CD4-positive, alpha-beta T cell treated with Interleukin-15 for 1 hour (primary cell): Measurements from ENCODE around the gene WNT5B.

Experiments used
- DNase-seq: peaks from one replicate; pipeline ENCODE4 v3.0.0-alpha.2; 2020

The WNT5B gene

DNA sequence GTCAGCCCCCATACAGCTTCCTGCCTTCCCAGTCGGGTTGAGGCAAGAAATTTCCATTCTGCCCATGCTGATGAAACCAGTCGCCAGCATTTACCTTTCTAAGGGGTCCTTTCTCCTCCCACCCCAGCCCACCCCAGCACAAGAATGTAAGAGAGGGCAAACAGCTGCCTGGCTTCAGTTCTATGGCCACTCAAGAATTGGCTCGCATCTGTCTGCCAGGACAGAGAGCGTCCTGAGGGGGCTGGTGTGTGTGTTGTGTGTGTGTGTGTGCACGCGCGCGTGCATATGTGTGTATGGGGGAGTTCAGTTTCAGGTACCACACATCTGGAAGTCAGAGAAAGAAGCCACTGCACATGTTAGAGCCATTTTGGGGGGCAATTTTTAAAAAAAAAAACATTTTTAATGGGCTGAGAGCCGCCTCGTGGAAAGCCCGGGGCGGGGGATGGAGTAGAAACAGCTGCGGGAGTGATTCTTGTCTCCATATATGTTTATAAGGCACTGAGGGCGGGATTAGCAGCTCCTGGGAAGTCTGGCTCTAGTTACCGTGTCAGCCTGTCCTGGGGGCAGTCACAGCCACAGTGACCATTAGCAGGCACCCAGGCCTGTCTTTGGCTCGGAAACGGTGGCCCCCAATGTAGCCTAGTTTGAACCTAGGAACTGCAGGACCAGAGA is at the start of gene WNT5B:
WNT5B (plus strand) TSS at position 566 of the 672 bp plus-strand sequence. CDS start 2,124 bp downstream, outside the sequence.
- no peak for DNase-seq

DNA sequence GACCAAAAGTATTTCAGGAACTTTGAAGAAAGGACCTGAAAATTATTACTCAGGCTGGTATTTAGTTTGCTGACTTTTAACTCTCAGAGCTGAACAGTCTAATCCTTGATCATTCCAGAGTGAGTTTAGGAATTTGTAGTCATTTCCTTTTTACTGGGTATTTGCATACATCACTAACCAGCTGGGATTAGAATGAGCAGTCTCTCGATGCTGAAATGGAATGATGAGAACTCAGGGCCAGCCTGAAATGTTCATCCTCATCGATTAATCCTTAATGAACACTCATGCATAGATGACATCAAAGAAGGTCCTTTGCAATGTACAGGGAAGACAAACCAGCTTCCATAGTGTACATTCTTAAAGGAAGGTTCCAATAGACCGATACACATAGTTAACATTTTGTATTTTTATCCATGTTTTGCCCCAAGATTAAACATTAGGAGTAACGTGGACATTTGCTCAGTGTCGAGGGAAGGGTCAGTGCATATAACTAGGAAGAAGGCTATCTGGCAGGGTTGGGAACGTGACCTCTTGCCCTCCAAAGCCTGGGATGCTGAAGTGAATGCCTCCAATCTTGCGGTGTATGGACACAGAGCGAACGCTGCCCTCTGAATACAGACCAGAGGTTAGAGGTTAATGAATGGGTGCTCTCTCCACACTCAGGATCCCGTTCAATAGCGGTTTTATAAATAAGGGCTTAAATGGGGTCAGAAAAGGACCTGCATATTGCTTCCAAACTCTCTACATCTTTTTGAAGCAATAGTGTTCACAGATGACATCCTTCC is 49.2 kb upstream of the WNT5B start:
- DNase-seq: no peak

DNA sequence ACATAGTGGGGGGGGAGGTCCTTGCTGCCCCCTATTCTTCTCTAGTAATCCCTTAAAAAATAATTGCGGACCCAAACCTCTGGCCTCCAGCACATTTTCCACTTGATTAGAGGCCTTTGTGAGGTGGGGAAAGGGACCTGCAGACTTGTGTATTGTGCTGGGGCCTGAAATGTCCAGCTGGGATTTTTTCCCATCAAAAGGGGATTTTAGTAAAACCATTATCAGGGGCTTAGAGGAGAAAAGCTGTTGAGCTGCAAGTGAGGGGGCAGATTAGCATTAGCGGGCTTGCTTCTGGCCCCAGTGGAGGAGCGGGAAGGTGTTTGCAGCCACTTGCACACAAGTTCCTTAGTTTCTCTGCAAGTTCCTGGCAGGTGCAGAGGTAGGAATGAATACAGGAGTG is 48.5 kb upstream of the WNT5B start:
- no peak for DNase-seq

DNA sequence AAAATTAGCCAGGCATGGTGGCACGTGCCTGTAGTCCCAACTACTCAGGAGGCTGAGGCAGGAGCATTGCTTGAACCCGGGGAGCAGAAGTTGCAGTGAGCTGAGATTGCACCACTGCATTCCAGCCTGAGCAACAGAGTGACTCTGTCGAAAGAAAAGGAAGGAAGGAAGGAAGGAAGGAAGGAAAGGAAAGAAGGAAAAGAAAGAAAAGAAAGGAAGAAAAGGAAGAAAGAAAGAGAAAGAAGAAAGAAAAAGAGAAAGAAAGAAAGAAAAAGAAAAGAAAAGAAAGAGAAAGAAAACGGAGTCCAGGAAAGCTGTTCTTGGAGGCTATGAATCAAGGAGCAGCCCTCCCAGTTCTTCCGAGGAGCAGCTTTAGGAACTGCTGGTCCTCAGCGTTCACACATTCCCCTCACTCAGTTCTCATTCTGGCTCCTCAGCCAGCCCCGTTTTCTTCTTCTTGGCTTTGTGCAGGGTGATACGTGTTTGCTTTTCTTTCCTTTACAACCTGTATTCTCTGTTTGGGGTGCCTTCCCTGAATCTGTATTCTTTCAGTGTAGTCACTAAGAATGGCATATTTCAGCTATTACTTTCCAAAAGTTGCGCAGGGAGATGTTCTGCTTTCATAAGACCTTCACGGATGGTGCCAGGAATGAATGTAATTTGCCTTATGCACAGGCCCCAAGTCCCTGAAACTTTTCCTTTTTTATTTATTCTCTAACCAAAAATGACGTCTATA is 46.9 kb upstream of the WNT5B start:
- no peak for DNase-seq

DNA sequence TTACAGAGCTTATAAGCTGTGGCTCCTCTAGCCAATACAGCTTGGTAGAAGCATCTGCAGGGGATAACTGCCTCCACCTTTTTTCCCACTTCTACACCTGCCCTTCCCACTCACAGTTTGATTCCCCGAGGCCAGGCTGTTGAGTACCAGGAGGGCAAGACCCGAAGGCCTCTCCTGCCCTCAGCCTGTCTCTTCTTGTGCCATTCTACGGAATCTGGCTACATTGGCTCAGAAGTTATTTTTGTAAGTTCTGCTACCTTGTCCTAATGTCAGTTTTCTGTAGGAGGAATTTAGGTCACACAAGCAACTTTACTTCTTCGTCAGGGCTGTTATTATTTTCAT is 46.4 kb upstream of the WNT5B start:
- no peak for DNase-seq

DNA sequence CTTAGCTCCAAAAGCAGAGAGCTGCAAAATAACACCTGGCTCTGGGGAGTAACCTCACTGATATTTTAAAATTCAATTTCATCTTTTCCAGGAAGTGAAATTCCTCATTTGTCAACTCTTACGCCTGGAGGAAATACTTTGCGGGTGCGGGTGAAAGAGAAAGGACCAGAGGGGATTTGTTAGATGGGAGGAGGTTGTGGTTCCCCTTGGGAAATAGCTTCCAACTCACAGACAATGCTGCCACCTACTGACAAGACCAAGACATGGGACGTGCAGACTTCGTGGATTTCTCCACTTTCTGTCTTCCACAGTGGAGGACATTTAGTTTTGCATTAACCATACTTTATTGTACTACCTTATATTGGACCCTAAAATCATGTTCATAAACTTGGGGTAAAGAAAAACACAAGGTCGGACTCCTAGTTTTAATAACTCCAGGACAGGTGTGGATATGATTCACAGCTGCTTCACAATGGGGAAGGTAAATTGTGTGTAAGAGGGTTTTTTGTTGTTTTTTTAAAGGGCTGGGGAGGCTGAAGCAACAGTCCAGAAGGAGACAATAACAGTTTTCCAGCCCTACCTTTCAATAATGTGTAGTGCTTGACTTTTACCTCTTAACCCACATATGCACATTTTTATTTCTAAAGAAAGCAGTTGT is 45.5 kb upstream of the WNT5B start:
- peak; percentile 68 for DNase-seq

DNA sequence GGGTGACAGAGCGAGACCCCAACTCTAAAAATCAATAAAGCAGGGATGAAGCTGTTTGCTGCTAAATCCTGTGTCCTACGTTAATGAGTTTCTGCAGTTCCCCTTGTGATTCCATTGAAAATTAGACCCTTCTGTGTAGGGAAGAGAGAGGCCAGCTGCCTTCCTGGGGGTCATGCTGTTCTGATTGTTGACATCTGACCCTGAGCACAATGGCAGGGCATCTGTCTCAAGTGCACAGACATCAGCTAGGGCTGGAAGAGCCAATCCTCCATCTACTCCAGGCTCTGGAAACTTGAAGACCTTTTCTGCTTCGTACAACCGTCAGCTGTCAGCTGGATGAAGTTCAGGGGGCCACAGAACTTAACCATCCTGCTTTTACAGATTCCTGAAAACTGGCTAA is 44.7 kb upstream of the WNT5B start:
- no peak for DNase-seq

DNA sequence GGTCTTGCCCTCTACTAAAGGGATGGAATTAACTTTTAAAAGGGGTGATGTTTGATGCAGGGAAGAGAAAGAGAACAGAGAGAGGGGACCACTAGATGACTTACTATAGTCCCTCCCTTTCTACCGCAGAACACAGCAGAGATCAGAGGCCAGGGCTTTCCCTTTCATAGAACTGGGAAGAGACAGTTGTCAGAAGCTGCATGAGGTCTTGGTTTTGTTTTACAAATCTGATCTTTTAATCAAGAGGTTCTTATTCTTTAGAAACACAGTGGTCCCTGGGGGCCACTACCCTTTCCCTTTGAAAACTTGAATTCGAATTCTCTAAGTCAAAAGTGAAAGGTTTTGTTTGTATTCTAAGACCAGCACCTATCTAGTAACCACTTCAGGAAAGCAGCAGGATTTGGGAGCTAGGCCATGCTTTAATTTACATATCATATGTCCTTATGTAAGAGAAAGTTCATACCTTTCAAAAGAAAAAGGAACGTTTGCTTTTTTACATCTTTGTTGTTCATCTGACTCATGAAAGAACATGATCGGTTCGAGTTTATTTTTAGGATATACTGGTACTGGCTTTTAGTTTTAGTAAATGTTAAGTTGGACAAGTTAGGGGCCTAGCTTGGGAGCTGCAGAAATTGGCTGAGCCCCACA is 41.0 kb upstream of the WNT5B start:
- DNase-seq: no peak

DNA sequence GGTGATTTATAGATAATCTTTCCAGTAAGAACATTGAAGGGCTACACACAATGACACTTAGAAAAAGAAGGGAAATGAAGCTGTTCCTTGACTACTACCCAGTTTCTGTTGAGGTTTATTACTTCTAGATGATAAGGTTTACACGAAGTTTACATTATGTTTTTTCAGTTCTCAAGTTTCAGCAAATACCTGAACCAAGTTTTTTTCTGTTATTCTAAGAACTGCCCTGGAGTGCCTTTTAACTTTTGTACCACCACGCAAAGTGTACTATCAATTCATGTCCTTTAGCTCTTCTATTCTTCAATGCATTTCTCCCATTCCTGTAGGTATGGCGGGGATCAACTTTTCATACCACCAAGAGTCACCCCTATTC is 40.5 kb upstream of the WNT5B start:
- DNase-seq: no peak

DNA sequence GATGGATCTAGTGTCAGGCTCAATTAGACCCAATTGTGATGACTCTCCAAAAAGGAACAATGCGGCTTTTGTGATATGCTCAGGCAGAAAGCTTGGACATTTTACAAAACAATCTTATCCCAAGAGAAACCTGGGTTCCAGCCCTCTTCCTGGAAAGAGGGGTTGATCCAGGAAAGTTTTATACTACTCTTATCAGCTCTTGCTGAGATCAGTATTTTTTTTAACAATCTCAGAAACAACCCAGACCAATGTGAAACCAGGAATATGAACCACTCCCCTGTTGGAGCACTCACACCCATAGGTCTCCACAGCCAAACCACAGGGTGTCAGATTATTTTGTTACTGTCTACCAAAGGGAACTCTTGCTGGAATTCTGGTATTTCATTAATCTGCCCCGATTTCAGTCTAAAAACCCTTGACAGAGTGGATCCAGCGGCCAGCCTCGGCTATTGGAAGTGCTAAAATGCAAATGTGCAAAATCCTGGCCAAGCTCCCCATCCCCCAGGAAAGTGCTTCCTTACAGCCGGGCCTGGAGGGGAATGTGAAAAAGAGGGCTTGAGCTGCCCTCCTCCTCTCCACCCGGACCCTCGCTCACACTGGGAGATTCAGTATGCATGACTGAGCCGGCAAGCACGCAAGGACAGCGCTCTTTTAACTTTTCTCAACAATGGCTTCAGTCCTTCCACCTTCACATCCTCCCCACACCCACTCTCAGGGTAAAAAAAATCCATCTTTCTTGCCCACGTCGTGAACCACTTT is 38.6 kb upstream of the WNT5B start:
- DNase-seq: no peak

DNA sequence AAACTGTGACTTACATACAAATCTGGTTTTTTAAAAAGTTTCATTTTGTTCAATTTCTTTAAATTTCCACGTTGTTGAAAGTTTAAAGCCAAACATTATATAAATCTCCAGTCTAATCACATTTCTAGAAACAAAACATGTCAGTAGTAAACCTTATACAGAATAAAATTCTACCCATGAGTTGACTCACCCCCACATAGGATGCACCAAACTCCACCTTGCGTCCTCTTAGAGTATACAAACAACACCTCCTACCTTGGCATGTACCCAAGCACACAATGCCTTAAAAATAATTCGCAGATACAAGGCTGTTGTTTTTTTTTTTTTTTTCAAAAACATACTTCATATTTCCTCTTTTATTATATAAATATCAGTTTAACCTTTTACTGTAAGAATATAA is 38.0 kb upstream of the WNT5B start:
- peak; percentile 27 for DNase-seq

DNA sequence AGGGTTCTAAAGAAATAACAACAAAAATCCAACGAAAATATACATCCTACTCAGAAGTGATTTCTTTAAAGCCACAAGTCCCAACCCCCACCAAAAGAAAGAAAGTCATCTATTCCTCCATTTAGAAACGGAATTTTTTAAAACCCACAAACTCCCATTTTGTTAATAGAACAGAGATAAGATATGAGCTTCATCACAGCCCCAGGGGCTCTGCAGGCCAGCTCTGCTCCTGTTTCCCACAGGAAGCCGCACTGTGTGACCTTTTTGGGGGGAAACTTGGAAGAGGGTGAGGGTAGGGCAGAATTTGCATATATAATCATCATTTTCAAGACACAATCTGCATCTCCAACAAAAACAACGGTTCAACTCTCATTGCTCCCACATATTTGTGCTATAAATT is 37.5 kb upstream of the WNT5B start:
- DNase-seq: no peak

DNA sequence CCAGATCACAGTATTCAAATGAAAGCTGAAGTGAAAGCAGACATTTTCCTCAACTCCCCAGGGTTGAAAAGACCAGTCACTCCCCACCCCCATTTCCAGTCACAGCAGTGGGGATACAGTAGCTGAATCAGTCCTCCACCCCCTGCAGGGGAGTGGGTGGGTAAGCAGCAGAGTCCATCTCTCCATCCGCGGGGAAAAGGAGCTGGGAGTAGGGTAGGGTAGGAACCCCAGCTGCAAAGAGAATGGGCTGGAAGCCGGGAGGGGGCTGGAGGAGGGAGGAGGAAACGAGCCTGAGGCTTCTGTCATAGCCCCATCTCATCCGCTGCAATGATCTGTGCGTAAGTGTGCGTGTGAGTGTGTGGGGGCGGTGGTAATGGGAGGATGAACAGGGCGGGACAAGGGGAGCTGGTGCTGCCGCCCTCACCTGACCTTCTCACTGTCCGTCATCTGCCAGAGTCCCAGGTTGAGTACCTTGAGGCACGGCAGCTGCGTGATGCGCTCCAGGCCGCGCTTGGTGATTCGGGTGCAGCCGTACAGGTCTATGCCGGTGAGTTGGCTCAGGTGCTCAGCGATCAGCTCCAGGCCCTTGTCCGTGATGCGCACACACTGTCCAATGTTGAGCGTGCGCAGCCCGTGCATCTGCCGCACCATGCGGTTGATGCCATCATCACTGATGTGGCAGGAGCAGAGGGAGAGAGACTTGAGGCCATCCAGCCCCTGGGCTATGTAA is 36.4 kb upstream of the WNT5B start:
- peak; percentile 40 for DNase-seq

DNA sequence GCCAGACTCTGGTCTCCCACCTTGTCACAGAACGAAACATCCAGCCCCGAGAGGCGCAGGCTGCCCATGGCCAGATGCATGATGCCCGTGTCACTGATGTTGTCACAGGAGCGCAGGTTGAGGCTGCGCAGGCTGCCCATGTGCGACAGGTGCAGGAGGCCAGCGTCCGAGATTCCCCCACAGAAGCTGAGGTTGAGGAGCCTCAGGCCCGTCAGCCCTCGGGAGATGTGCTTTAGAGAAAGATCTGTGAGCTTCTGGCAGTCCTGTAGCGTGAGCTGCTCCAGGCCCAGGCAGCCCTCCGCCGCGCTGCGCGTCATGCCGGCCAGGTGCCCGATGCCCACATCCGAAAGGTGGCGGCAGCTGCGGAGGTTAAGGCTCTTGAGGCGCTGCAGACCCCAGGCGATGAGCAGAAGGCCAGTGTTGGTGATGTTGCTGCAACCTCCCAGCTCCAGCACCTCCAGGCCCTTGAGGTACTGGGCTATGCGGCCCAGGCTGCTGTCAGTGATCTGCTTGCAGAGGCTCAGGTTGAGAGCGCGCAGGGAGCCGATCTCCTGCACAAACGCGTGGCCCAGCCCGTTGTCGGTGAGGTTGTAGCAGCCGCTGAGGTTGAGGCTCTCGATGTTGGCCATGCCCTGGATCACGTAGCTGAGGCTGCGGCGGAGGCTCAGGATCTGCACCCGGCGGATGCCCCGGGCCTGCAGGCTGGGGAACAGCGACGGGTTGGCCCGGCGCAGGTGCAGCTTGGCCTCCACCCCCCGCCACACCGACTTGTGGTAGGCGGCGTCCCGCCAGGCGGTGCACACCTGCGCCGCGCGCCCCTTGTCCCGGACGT is 35.6 kb upstream of the WNT5B start:
- peak; percentile 51 for DNase-seq

DNA sequence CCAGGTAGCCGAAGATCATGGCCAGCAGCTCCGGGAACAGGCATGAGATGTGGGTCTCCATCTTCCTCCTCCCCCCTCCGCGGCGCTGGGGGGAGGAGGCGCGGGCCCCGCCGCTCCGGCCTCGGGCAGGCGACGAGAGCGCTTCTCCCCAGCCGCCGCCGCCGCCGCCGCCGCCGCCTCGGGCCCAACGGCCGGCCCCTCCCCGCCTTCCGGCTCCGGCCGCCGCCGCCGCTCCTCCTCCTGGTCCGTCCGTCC is 35.1 kb upstream of the WNT5B start:
- DNase-seq: no peak

DNA sequence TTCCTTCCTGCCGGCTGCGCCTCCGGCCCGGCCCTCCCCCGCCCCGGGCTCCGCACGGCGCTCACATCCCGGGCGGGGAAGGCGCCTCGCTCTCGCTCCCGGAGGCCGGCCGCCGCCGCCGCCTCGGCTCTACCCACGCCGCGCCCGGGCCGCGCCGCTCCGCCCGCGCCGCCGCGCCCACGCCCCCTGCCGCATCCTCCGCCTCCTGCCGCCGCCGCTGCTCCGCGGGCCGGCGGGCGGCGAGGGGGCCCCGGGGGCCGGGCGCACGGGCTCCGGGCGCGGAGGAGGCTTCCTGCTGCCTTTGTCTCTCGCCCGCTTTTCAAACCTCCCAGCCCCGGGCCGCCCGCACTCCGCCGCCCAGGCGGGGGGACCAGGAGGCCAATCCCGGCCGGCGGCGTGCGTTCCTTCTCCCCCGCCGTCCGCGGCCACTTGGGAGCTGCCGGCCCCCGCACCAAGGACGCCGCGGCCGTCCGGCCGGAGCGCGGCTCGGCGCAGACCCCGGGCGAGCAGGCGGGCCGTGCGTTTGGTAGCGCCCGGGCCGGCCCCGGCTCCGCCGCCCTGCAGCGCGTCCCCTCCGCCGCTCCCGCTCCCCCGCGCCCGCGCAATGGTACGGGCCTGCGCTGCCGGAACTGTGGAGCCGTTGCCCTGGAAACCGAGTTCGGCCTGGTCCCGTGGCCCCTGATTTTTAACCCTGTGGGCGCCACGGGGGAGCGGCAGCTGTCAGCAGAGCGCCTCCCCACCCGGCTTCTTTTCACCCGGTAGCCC is 34.6 kb upstream of the WNT5B start, which contains the start of gene FBXL14:
FBXL14 (minus strand) TSS at position 321 of the 765 bp plus-strand sequence. CDS start 515 bp downstream, outside the sequence.
- peak; percentile 92 for DNase-seq

DNA sequence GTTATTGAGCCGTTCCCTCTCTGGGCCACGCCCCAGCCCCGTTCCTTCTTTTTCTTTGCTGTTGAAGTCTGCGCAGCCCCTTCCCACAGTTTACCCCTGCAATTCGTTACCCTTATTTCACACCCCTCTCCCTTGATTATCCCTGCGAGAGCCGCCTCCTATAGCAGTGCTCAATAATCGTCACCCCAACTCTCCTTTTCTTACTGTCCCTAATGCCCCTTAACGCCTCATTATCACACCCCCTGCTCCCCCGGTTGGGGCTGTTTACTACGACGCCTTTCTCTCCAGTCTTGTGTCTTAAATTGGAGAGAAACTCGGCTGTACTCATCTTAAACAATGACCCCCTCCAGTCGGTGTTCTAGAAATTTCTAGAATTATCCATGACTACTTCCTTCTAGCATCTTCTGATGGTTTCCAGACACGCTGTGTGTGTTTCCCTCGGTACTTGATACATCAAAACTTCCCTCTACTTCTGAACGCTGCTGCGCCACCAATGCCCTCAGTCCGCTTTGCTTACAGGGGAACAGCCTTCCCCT is 33.9 kb upstream of the WNT5B start:
- DNase-seq: peak; percentile 25

DNA sequence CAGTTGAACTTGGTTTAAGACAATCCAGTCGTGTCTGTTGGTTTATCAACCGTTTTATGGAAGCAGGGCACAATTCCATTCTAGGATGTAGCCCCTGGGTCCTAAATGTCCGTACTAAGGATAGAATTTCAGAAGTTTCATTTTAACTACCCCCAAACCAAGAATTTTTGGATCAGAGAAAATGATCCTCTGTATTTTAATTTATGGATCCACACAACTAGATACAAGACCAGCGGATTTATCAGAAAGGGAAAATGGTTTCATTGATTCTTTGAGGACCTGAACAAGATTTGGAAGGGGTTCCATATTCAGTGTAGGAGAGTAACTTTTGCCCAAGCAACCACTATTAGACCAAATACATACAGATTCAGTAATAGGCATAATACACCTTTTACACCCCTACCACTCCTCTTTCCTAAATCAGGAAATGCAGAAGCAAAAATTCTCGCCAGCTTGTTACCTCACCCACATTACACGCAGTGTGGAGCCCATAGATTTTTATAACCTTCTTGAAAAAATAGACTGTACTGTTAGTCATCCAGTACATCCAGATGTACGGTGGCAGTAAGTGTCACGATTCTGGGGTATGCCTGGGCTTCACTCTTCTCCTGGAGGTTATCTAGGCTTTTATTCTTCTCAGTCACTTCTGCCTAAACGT is 33.2 kb upstream of the WNT5B start:
- no peak for DNase-seq

DNA sequence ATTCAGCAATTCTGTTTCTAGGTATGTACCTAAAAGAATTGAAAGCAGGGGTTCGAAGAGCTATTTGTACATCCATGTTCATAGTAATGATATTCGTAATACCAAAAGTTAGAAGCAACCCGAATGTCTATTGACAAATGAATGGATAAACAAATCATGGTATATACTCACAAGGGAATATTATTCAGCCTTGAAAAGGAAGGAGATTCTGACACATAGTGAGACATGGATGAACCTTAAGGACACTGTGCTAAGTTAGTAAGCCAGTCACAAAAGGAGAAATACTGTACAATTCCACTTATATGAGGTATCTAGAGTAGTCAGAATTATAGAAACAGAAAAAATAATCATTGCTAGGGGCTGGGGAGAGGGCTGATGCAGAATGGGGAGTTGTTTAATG is 30.3 kb upstream of the WNT5B start:
- DNase-seq: no peak
